A549 (cell line): Measurements from ENCODE around the gene UQCC2. TPM values are rescaled to one million over a fixed set of nuclear protein-coding genes. Genes with fewer than 3 reads are reported as not detected.

Experiments
- ATAC-seq, 2 experiments: fragments of 200-7000 bp in 1 of 2; fragments of >200 bp in 1 of 2; cut with Nextera tagmentation in 1 of 2; cut with Tn5 transposase in 1 of 2; 3 replicates each; pipeline versions ENCODE4 v1.8.0 to v1.9.1; 2018 to 2020; ENCODE audit warnings: mild to moderate bottlenecking in 1 of 2, moderate library complexity in 1 of 2
- CTCF ChIA-PET: fragments of 300-600 bp; sonication (Branson Sonifier 250); formaldehyde crosslinking; extraction: SDS; loops from one replicate; lab custom pipeline; 2021; ENCODE audit warnings: antibody characterized with exemption, inconsistent platforms; lab: Yijun Ruan, JAX
- POLR2A ChIA-PET: fragments of 350-600 bp; formaldehyde crosslinking; extraction: SDS; loops from one replicate; lab custom pipeline; 2021; ENCODE audit warnings: antibody characterized with exemption, inconsistent platforms; lab: Yijun Ruan, JAX
- DNase-seq, 2 experiments: peaks; one replicate each; pipeline versions ENCODE4 v3.0.0 to v3.0.0-alpha.2; 2011 to 2016; ENCODE audit warnings: low read depth in 1 of 2, low spot score in 1 of 2
- FAIRE-seq: peaks from 2 replicates; lab custom pipeline; 2011; peaks lifted over from hg19 to GRCh38; lab: Jason Lieb, UNC
- H3K27ac ChIP-seq, 2 experiments: fragments of >200 bp; sonication (Bioruptor Twin); formaldehyde crosslinking; 3 replicates each; pipeline ENCODE4 v1.5.1; 2016 to 2017
- H3K4me1 ChIP-seq: fragments of >200 bp; sonication (Bioruptor Twin); formaldehyde crosslinking; 3 replicates; pipeline ENCODE4 v1.6.1; 2016
- H3K4me2 ChIP-seq: fragments of >200 bp; sonication (Bioruptor Twin); formaldehyde crosslinking; 3 replicates; pipeline ENCODE4 v1.6.1; 2016
- H3K4me3 ChIP-seq: fragments of >200 bp; sonication (Bioruptor Twin); formaldehyde crosslinking; 3 replicates; pipeline ENCODE4 v1.5.1; 2016
- H3K9me3 ChIP-seq: fragments of >200 bp; sonication (Bioruptor Twin); formaldehyde crosslinking; 3 replicates; pipeline ENCODE4 v1.6.1; 2016
- BCL3 ChIP-seq: fragments of >200 bp; sonication (Bioruptor Twin); formaldehyde crosslinking; IDR thresholded peaks from 3 replicates; pipeline ENCODE4 v1.6.1; 2016
- BHLHE40 ChIP-seq: IDR thresholded peaks from 2 replicates; pipeline ENCODE4 v1.6.1; 2012; ENCODE audit warnings: low read depth, low read length, inconsistent platforms
- CBX2 ChIP-seq: fragments of 200-600 bp; sonication (generic); IDR thresholded peaks from 2 replicates; pipeline ENCODE4 v1.6.1; 2016; ENCODE audit warnings: low read depth, mild to moderate bottlenecking, borderline replicate concordance
- CBX8 ChIP-seq: fragments of 200-600 bp; sonication (generic); IDR thresholded peaks from 2 replicates; pipeline ENCODE4 v1.6.1; 2016
- CEBPB ChIP-seq, 2 experiments: fragments of >200 bp in 1 of 2; sonication (Bioruptor Twin) in 1 of 2; formaldehyde crosslinking in 1 of 2; IDR thresholded peaks; 2 replicates each; pipeline ENCODE4 v1.6.1; 2012 to 2016
- CHD4 ChIP-seq: fragments of 200-600 bp; sonication (generic); IDR thresholded peaks from 2 replicates; pipeline ENCODE4 v1.6.1; 2016; ENCODE audit warnings: antibody characterized with exemption, mild to moderate bottlenecking, borderline replicate concordance
- E2F6 ChIP-seq: IDR thresholded peaks from 2 replicates; pipeline ENCODE4 v1.6.1; 2012; ENCODE audit warnings: low read depth, borderline replicate concordance
- EHMT2 ChIP-seq: fragments of 200-600 bp; sonication (generic); IDR thresholded peaks from 2 replicates; pipeline ENCODE4 v1.6.1; 2016; ENCODE audit warnings: antibody characterized with exemption, low read depth, mild to moderate bottlenecking, moderate library complexity
- FOSB ChIP-seq: fragments of 250-450 bp; sonication (Bioruptor Pico); IDR thresholded peaks from 2 replicates; pipeline ENCODE4 v1.5.0; 2020; ENCODE audit warnings: mild to moderate bottlenecking, moderate library complexity
- FOXS1 ChIP-seq: fragments of 250-450 bp; sonication (Bioruptor Pico); IDR thresholded peaks from 2 replicates; pipeline ENCODE4 v1.5.0; 2020; ENCODE audit warnings: mild to moderate bottlenecking, moderate library complexity
- HDAC2 ChIP-seq: fragments of 200-600 bp; sonication (generic); IDR thresholded peaks from 2 replicates; pipeline ENCODE4 v1.6.1; 2016
- HOXB5 ChIP-seq: fragments of 250-450 bp; sonication (Bioruptor Pico); IDR thresholded peaks from 2 replicates; pipeline ENCODE4 v1.5.0; 2020; ENCODE audit warnings: mild to moderate bottlenecking, moderate library complexity
- JUN ChIP-seq, 2 experiments: fragments of >200 bp; sonication (Bioruptor Twin); formaldehyde crosslinking; IDR thresholded peaks; 2 replicates in 1 of 2; 3 replicates in 1 of 2; pipeline ENCODE4 v1.6.1; 2016 to 2017
- KDM5A ChIP-seq: fragments of 200-600 bp; sonication (generic); IDR thresholded peaks from 2 replicates; pipeline ENCODE4 v1.6.1; 2016; ENCODE audit warnings: antibody characterized with exemption, mild to moderate bottlenecking
- MYC ChIP-seq: IDR thresholded peaks from 2 replicates; pipeline ENCODE4 v1.6.1; 2012; ENCODE audit warnings: mild to moderate bottlenecking, inconsistent platforms, low read length, improper control_type of control experiment, borderline replicate concordance
- NFE2L2 ChIP-seq: fragments of 150-350 bp; conservative IDR thresholded peaks from 2 replicates; pipeline ENCODE4 v1.6.1; 2014; ENCODE audit warnings: low read length
- NPAS2 ChIP-seq: fragments of 250-450 bp; sonication (Bioruptor Pico); IDR thresholded peaks from 2 replicates; pipeline ENCODE4 v1.8.0; 2022; ENCODE audit warnings: mild to moderate bottlenecking, moderate library complexity, borderline replicate concordance
- NR3C1 ChIP-seq: fragments of >200 bp; sonication (Bioruptor Twin); formaldehyde crosslinking; IDR thresholded peaks from 3 replicates; pipeline ENCODE4 v1.6.1; 2017
- PBX3 ChIP-seq: IDR thresholded peaks from 2 replicates; pipeline ENCODE4 v1.6.1; 2012
- POLR2AphosphoS2 ChIP-seq: conservative IDR thresholded peaks from 2 replicates; pipeline ENCODE4 v1.6.1; 2012; ENCODE audit warnings: low read length, improper control_type of control experiment, inconsistent platforms
- RARB ChIP-seq: fragments of 250-450 bp; sonication (Bioruptor Pico); IDR thresholded peaks from 2 replicates; pipeline ENCODE4 v1.8.0; 2021; ENCODE audit warnings: mild to moderate bottlenecking, moderate library complexity
- RCOR1 ChIP-seq: fragments of 150-350 bp; IDR thresholded peaks from 2 replicates; pipeline ENCODE4 v1.6.1; 2014; ENCODE audit warnings: antibody characterized with exemption, low read length, low read depth
- RFX5 ChIP-seq: fragments of 450-650 bp; IDR thresholded peaks from 2 replicates; pipeline ENCODE4 v1.7.1; 2014; ENCODE audit warnings: antibody characterized with exemption, mild to moderate bottlenecking, moderate library complexity
- RNF2 ChIP-seq: fragments of 200-600 bp; sonication (generic); IDR thresholded peaks from 2 replicates; pipeline ENCODE4 v1.6.1; 2016; ENCODE audit warnings: low read depth, mild to moderate bottlenecking, antibody characterized with exemption, moderate library complexity, borderline replicate concordance
- SMC3 ChIP-seq: fragments of >200 bp; sonication (Bioruptor Twin); formaldehyde crosslinking; IDR thresholded peaks from 3 replicates; pipeline ENCODE4 v1.6.1; 2018; ENCODE audit warnings: inconsistent platforms
- SREBF2 ChIP-seq: fragments of 450-650 bp; IDR thresholded peaks from 2 replicates; pipeline ENCODE4 v1.6.1; 2014; ENCODE audit warnings: mild to moderate bottlenecking, moderate library complexity
- ZFP36 ChIP-seq: fragments of 450-650 bp; IDR thresholded peaks from 2 replicates; pipeline ENCODE4 v1.6.1; 2014; ENCODE audit warnings: borderline replicate concordance; ENCODE audit not compliant: partially characterized antibody
- WGBS: methylation state at CpG from one replicate; pipeline ENCODE4 v1.1.6; 2017; ENCODE audit errors: missing lambda C conversion rate; 5-methylcytosine and 5-hydroxymethylcytosine counted together
- polyA plus RNA-seq, 4 experiments: library from polyadenylated mRNA; depleted of rRNA in 3 of 4; stranded (reverse); fragments of >200 nt; fragmentation: RNase III in 1 of 4; extraction: RNeasy Plus Mini Kit Qiagen cat#74134 plus additional on column Dnase treatment in 1 of 4; gene quantifications; 2 replicates in 3 of 4; 3 replicates in 1 of 4; pipeline ENCODE4 v1.2.3, GENCODE V29; 2011 to 2017

The UQCC2 gene
- polyA plus RNA-seq, 2 of the 4 experiments (the other 2 are of a cell fraction), result 65.5 to 82.0 TPM

- WGBS, result 81% methylated on average over 11 of the region's 11 CpGs
- no peak for DNase-seq
- TF ChIP-seq PBX3, result no peak
- no peak for TF ChIP-seq CBX8
- TF ChIP-seq FOSB (CRISPR knock-in tag), result no peak
- TF ChIP-seq SREBF2, result no peak
- TF ChIP-seq RFX5, result no peak
- no peak for TF ChIP-seq FOXS1 (CRISPR knock-in tag)
- no peak for TF ChIP-seq MYC
- TF ChIP-seq HDAC2, result no peak
- no peak for TF ChIP-seq HOXB5 (CRISPR knock-in tag)
- no peak for TF ChIP-seq BCL3
- TF ChIP-seq RARB (CRISPR knock-in tag), result no peak
- no peak for TF ChIP-seq KDM5A
- no peak for TF ChIP-seq SMC3
- CTCF ChIA-PET, result interaction anchor here (0.7 to 1.6 kb wide), 5 partner anchors 10 to 283 kb away, joined by 3 to 6 read pairs (median 4); no protein-coding TSS in a partner anchor
- H3K4me1 ChIP-seq, result peaks cover 11% of the 10 kb centered on the region
- no peak overlapping the region for H3K4me2 ChIP-seq
- ATAC-seq, result no peak
- H3K9me3 ChIP-seq, result no peaks in the 10 kb centered on the region
- POLR2A ChIA-PET, result no interaction called here
- no peak overlapping the region for H3K27ac ChIP-seq
- no peak for FAIRE-seq
- no peak overlapping the region for H3K4me3 ChIP-seq
Observed at GRCh38 chr6:33754222-33754621, 42.7 kb upstream of the UQCC2 start.

GRCh38 chr6:33752646-33753015 lies 41.1 kb upstream of the UQCC2 start:
- ChIA-PET POLR2A (no interaction called here), CTCF (interaction anchor here (1.4 kb wide), 1 partner anchor 9 kb away, joined by 5 read pairs; no protein-coding TSS in a partner anchor)
- H3K4me2 ChIP-seq, result no peak overlapping the region
- H3K4me3 ChIP-seq, result no peak overlapping the region
- FAIRE-seq (no peak), DNase-seq (no peak), ATAC-seq (no peak)
- no peak for TF ChIP-seq RARB (CRISPR knock-in tag)
- TF ChIP-seq E2F6, result no peak
- TF ChIP-seq CHD4, result no peak
- TF ChIP-seq ZFP36, result no peak
- TF ChIP-seq EHMT2, result no peak
- TF ChIP-seq RCOR1, result no peak
- TF ChIP-seq NFE2L2, result no peak
- TF ChIP-seq RNF2, result no peak
- TF ChIP-seq RFX5, result no peak
- no peak for TF ChIP-seq SMC3
- no peak for TF ChIP-seq BHLHE40
- TF ChIP-seq CBX8, result no peak
- TF ChIP-seq JUN (IDR thresholded peaks at IDR 0.05), result no peak
- TF ChIP-seq NR3C1, result no peak
- no peak for TF ChIP-seq PBX3
- TF ChIP-seq POLR2AphosphoS2, result no peak
- TF ChIP-seq NPAS2 (CRISPR knock-in tag), result no peak
- TF ChIP-seq CBX2, result no peak
- TF ChIP-seq CEBPB (IDR thresholded peaks at IDR 0.05), result no peak
- TF ChIP-seq SREBF2, result no peak
- no peaks in the 10 kb centered on the region for H3K4me1 ChIP-seq
- H3K27ac ChIP-seq, result 0 out of 6 replicates have a peak overlapping the region, but pooled peaks of 1 of the 2 experiments have one; percentile 19
- 83% methylated on average over 1 of the region's 1 CpG for WGBS
- no peaks in the 10 kb centered on the region for H3K9me3 ChIP-seq
